ENCODE results near the gene GHRL. TPM values are rescaled to one million over a fixed set of nuclear protein-coding genes. Genes with fewer than 3 reads are reported as not detected.
"Not testable (repeated sequence)": the region's sequence is repeated elsewhere in the genome, so short reads cannot be mapped to it uniquely, and the experiment has no call there.

GHRL gene
- polyA plus RNA-seq, 1 donor: 19.9 TPM

DNA sequence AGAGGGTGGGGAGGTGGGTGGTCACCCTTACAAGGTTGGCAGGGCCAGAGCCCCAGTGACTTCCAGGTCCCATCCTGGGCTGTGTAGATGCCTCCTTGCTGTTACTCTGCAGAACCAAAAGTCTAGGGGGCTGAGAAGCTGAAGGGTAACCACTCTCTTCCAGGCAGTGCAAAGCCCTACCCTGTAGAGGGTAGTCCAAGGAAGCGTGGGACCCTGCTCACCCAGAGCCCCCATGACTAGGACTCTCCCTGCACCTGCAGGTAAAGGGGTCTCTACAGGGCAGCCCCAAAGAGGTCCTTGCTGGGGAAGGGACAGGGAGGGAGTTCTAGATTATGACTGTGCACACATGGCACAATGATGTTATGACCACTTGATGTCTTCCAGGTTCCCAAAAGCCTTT, 14.2 kb downstream of the GHRL start:
- H3K27me3 ChIP-seq (ENCODE audit: control insufficient read depth, insufficient read depth, low read length): no peaks in the 10 kb centered on the region
- no peak overlapping the region for H3K4me3 ChIP-seq (ENCODE audit: low read length)
- peaks cover 60% of the 10 kb centered on the region for H3K36me3 ChIP-seq (ENCODE audit: control insufficient read depth, insufficient read depth, low read length)
- no CpG with 5 or more reads among the region's 1 CpG for WGBS (ENCODE audit: insufficient coverage, low lambda C conversion rate)
- H3K4me1 ChIP-seq (ENCODE audit: control insufficient read depth, insufficient read depth, low read length): no peaks in the 10 kb centered on the region
- no peak overlapping the region for H3K27ac ChIP-seq (ENCODE audit: low read length)
- no peaks in the 10 kb centered on the region for H3K9me3 ChIP-seq (ENCODE audit: control insufficient read depth, low read depth, low read length)
- no peak for DNase-seq

DNA sequence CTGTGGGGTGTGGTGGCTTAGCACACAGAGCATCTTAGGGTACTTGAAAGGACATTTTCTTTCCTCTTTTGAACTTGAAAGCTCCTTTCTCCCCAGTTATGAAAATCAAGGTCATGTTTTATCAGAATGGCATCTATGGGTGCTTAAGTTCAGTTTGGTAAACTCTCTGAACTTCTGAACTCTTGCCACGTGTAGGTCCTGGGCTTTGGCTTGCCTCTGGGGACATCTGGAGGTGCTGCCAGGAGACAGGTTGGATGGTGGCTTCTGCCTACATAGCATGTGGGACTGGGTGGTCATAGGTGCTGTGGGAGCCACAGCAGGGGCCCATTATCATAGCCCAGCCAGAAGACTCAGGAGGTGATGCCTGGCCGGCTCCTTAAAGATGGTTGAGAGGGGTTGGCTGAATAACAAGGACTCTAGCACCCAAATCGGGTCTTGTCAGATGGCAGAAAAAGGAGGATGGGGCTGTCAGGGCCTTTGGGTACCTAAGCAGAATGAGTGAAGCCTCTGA, 15.6 kb downstream of the GHRL start:
- H3K4me1 ChIP-seq (ENCODE audit: control insufficient read depth, insufficient read depth, low read length): no peaks in the 10 kb centered on the region
- H3K27me3 ChIP-seq (ENCODE audit: control insufficient read depth, insufficient read depth, low read length): no peaks in the 10 kb centered on the region
- H3K27ac ChIP-seq (ENCODE audit: low read length): no peak overlapping the region
- DNase-seq: no peak
- H3K9me3 ChIP-seq (ENCODE audit: control insufficient read depth, low read depth, low read length): no peaks in the 10 kb centered on the region
- no peak overlapping the region for H3K4me3 ChIP-seq (ENCODE audit: low read length)
- WGBS (ENCODE audit: insufficient coverage, low lambda C conversion rate): no CpG with 5 or more reads among the region's 3 CpGs
- H3K36me3 ChIP-seq (ENCODE audit: control insufficient read depth, insufficient read depth, low read length): peaks cover 62% of the 10 kb centered on the region

- Histone ChIP-seq H3K27ac (ENCODE audit: low read length) (no peak overlapping the region), H3K9me3 (ENCODE audit: control insufficient read depth, low read depth, low read length) (no peaks in the 10 kb centered on the region), H3K36me3 (ENCODE audit: control insufficient read depth, insufficient read depth, low read length) (peaks cover 65% of the 10 kb centered on the region), H3K4me1 (ENCODE audit: control insufficient read depth, insufficient read depth, low read length) (no peaks in the 10 kb centered on the region), H3K27me3 (ENCODE audit: control insufficient read depth, insufficient read depth, low read length) (no peaks in the 10 kb centered on the region), H3K4me3 (ENCODE audit: low read length) (no peak overlapping the region)
- no peak for DNase-seq
- WGBS (ENCODE audit: insufficient coverage, low lambda C conversion rate): no CpG with 5 or more reads among the region's 1 CpG
These were observed 18.1 kb downstream of the GHRL start for GRCh38 chr3:10274601-10275000.

DNA sequence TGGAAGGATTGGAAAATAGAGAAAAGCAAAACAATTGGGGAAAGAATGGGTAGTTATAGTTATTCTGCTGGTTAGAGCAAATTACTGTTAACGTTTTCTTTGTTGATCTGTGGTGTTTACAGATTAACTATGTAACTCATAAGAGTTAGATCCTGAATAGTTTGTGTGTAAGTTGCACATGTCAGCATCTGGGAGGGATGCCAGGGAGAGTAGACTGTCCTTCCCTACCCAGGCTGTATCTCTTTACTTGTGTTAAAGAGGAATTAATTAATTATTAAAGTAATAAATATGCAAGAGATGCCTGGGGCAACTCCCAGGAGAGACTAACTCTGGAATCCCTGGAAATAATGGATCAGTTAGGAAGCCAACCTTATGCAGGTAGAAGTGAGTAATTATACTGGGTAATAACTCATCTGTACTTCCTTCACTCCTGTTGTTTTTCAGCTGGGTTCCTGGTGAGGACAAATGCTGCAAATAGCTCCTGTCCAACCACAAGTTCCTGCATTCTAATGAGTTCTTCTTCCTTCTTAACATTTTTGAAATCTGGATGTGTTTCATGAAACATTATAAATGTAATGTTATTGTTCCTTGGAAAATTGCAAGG, 18.9 kb downstream of the GHRL start:
- Histone ChIP-seq H3K9me3 (ENCODE audit: control insufficient read depth, low read depth, low read length) (no peaks in the 10 kb centered on the region), H3K27me3 (ENCODE audit: control insufficient read depth, insufficient read depth, low read length) (no peaks in the 10 kb centered on the region), H3K4me3 (ENCODE audit: low read length) (no peak overlapping the region), H3K27ac (ENCODE audit: low read length) (no peak overlapping the region), H3K36me3 (ENCODE audit: control insufficient read depth, insufficient read depth, low read length) (peaks cover 65% of the 10 kb centered on the region), H3K4me1 (ENCODE audit: control insufficient read depth, insufficient read depth, low read length) (no peaks in the 10 kb centered on the region)
- DNase-seq: no peak
- WGBS (ENCODE audit: insufficient coverage, low lambda C conversion rate): 20% methylated on average over 1 of the region's 1 CpG

GRCh38 chr3:10272977-10273376, 19.8 kb downstream of the GHRL start:
- Histone ChIP-seq H3K4me3 (ENCODE audit: low read length) (no peak overlapping the region), H3K36me3 (ENCODE audit: control insufficient read depth, insufficient read depth, low read length) (peaks cover 62% of the 10 kb centered on the region), H3K27ac (ENCODE audit: low read length) (no peak overlapping the region), H3K4me1 (ENCODE audit: control insufficient read depth, insufficient read depth, low read length) (no peaks in the 10 kb centered on the region), H3K27me3 (ENCODE audit: control insufficient read depth, insufficient read depth, low read length) (no peaks in the 10 kb centered on the region), H3K9me3 (ENCODE audit: control insufficient read depth, low read depth, low read length) (no peaks in the 10 kb centered on the region)
- WGBS (ENCODE audit: insufficient coverage, low lambda C conversion rate): 100% methylated on average over 1 of the region's 2 CpGs
- no peak for DNase-seq

DNA sequence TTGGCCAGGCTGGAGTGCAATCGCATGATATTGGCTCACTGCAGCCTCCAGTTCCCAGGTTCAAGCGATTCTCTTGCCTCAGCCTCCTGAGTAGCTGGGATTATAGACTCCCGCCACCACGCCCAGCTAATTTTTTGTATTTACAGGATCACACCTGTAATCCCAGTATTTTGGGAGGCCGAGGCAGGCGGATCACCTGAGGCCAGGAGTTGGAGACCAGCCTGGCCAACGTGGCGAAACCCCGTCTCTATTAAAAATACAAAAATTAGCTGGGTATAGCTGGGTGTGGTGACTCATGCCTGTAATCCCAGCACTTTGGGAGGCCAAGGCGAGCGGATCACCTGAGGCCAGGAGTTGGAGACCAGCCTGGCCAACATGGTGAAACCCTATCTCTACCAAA, 20.3 kb downstream of the GHRL start:
- no CpG with 5 or more reads among the region's 11 CpGs for WGBS (ENCODE audit: insufficient coverage, low lambda C conversion rate)
- H3K27ac ChIP-seq (ENCODE audit: low read length); H3K9me3 ChIP-seq (ENCODE audit: control insufficient read depth, low read depth, low read length); H3K4me1 ChIP-seq (ENCODE audit: control insufficient read depth, insufficient read depth, low read length); H3K27me3 ChIP-seq (ENCODE audit: control insufficient read depth, insufficient read depth, low read length); H3K4me3 ChIP-seq (ENCODE audit: low read length); DNase-seq: not testable (repeated sequence)
- H3K36me3 ChIP-seq (ENCODE audit: control insufficient read depth, insufficient read depth, low read length): peaks cover 57% of the 10 kb centered on the region

DNA sequence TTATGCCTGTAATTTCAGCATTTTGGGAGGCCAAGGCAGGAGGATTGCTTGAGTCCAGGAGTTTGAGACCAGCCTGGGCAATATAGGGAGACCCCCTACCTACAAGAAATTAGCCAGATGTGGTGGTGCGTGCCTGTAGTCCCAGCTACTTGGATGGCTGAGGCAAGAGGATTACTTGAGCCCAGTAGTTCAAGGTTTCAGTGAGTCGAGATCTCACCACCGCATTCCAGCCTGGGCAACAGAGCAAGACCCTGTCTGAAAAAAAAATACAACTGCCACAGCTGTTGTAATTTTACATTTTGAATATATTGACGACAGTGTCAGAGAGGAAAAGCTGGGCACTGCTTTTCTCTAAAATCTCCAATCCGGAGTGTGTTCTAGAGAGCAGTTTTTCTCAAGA, 23.3 kb downstream of the GHRL start:
- DNase-seq: no peak
- peaks cover 51% of the 10 kb centered on the region for H3K36me3 ChIP-seq (ENCODE audit: control insufficient read depth, insufficient read depth, low read length)
- H3K4me1 ChIP-seq (ENCODE audit: control insufficient read depth, insufficient read depth, low read length): no peaks in the 10 kb centered on the region

DNA sequence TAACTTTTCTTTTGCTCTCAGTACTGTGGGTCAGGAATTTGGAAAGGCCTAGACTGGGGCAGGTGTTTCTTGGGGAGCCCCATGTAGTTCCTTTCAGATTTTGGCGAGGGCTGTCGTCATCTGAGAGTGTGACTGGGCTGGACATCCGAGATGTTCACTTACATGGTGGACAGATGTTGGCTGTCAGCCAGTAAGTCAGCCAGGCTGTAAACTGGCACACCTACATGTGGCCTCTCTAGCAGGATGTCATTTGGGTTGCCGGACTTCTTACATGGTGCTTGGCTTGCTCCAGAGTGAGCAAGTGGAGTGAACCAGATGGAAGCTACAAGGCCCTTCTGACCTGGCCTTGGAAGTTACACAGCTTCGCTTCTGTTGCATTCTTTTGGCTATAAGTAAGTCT, 23.8 kb downstream of the GHRL start:
- peaks cover 2% of the 10 kb centered on the region for H3K4me1 ChIP-seq (ENCODE audit: control insufficient read depth, insufficient read depth, low read length)
- no peak overlapping the region for H3K27ac ChIP-seq (ENCODE audit: low read length)
- no CpG with 5 or more reads among the region's 5 CpGs for WGBS (ENCODE audit: insufficient coverage, low lambda C conversion rate)
- no peaks in the 10 kb centered on the region for H3K9me3 ChIP-seq (ENCODE audit: control insufficient read depth, low read depth, low read length)
- peaks cover 53% of the 10 kb centered on the region for H3K36me3 ChIP-seq (ENCODE audit: control insufficient read depth, insufficient read depth, low read length)
- no peaks in the 10 kb centered on the region for H3K27me3 ChIP-seq (ENCODE audit: control insufficient read depth, insufficient read depth, low read length)
- DNase-seq: no peak
- no peak overlapping the region for H3K4me3 ChIP-seq (ENCODE audit: low read length)

More for the DNA sequence above, 23.3 kb downstream of the GHRL start:
- Histone ChIP-seq H3K27me3 (ENCODE audit: control insufficient read depth, insufficient read depth, low read length) (no peaks in the 10 kb centered on the region), H3K9me3 (ENCODE audit: control insufficient read depth, low read depth, low read length) (no peaks in the 10 kb centered on the region), H3K4me3 (ENCODE audit: low read length) (no peak overlapping the region), H3K27ac (ENCODE audit: low read length) (no peak overlapping the region)
- WGBS (ENCODE audit: insufficient coverage, low lambda C conversion rate): no CpG with 5 or more reads among the region's 5 CpGs

GRCh38 chr3:10268116-10268515, 24.6 kb downstream of the GHRL start:
- DNase-seq: no peak
- no peaks in the 10 kb centered on the region for H3K27me3 ChIP-seq (ENCODE audit: control insufficient read depth, insufficient read depth, low read length)
- no peak overlapping the region for H3K4me3 ChIP-seq (ENCODE audit: low read length)
- H3K9me3 ChIP-seq (ENCODE audit: control insufficient read depth, low read depth, low read length): no peaks in the 10 kb centered on the region
- peaks cover 52% of the 10 kb centered on the region for H3K36me3 ChIP-seq (ENCODE audit: control insufficient read depth, insufficient read depth, low read length)
- peaks cover 3% of the 10 kb centered on the region for H3K4me1 ChIP-seq (ENCODE audit: control insufficient read depth, insufficient read depth, low read length)
- H3K27ac ChIP-seq (ENCODE audit: low read length): no peak overlapping the region

GRCh38 chr3:10266936-10267335, 25.8 kb downstream of the GHRL start:
- H3K27me3 ChIP-seq (ENCODE audit: control insufficient read depth, insufficient read depth, low read length); H3K4me1 ChIP-seq (ENCODE audit: control insufficient read depth, insufficient read depth, low read length); DNase-seq; H3K4me3 ChIP-seq (ENCODE audit: low read length); H3K27ac ChIP-seq (ENCODE audit: low read length); H3K9me3 ChIP-seq (ENCODE audit: control insufficient read depth, low read depth, low read length): not testable (repeated sequence)
- no CpG with 5 or more reads among the region's 7 CpGs for WGBS (ENCODE audit: insufficient coverage, low lambda C conversion rate)
- H3K36me3 ChIP-seq (ENCODE audit: control insufficient read depth, insufficient read depth, low read length): peaks cover 53% of the 10 kb centered on the region

DNA sequence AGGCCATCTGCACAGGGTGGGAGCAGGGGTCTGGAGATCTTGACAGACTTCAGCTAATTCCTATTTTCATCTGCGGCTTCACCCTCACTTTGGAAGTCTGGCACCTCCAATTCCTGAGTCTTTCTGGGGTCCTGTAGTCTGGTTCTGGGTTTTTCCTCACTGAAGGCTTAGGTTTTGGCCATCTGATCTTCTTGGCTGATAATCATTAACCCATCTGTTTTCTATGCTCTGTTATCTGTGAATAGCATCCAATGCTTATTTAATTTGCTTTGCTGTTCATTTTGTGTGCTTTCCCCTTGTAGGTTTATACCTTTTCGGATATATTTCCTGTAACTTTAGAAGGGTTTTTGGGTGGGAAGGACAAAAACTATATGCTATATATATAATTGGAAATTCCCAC, 26.9 kb downstream of the GHRL start:
- Histone ChIP-seq H3K27ac (ENCODE audit: low read length) (no peak overlapping the region), H3K4me3 (ENCODE audit: low read length) (no peak overlapping the region), H3K4me1 (ENCODE audit: control insufficient read depth, insufficient read depth, low read length) (peaks cover 3% of the 10 kb centered on the region), H3K9me3 (ENCODE audit: control insufficient read depth, low read depth, low read length) (no peaks in the 10 kb centered on the region), H3K36me3 (ENCODE audit: control insufficient read depth, insufficient read depth, low read length) (peaks cover 47% of the 10 kb centered on the region), H3K27me3 (ENCODE audit: control insufficient read depth, insufficient read depth, low read length) (no peaks in the 10 kb centered on the region)
- no peak for DNase-seq
- no CpG with 5 or more reads among the region's 2 CpGs for WGBS (ENCODE audit: insufficient coverage, low lambda C conversion rate)
